OCI-LY7 (cell line): ENCODE measurements around the gene ZSCAN5B. TPM values are rescaled to one million over a fixed set of nuclear protein-coding genes. Genes with fewer than 3 reads are reported as not detected.
"Not testable (repeated sequence)": the region's sequence is repeated elsewhere in the genome, so short reads cannot be mapped to it uniquely, and the experiment has no call there.

ENCODE experiments used
- Bru-seq: library from RNA; stranded (reverse); fragments of 400-500 nt; gene quantifications from one replicate; lab custom pipeline; 2021; lab: Mats Ljungman, UMichigan
- BruChase-seq, 2 experiments: library from RNA; stranded (reverse); fragments of 400-500 nt; gene quantifications; one replicate each; lab custom pipeline; 2021; lab: Mats Ljungman, UMichigan
- BruUV-seq: library from RNA; stranded (reverse); fragments of 400-500 nt; replicated peaks from 2 replicates; lab custom pipeline; 2021; lab: Mats Ljungman, UMichigan
- CTCF ChIA-PET: fragments of 300-600 bp; sonication (Branson Sonifier 250); formaldehyde crosslinking; loops from one replicate; lab custom pipeline; 2022; ENCODE audit warnings: antibody characterized with exemption; ENCODE audit not compliant: unreplicated experiment; lab: Charles Lee
- POLR2A ChIA-PET: fragments of 300-600 bp; sonication (Branson Sonifier 250); formaldehyde crosslinking; loops from one replicate; lab custom pipeline; 2022; ENCODE audit warnings: antibody characterized with exemption; lab: Charles Lee
- DNase-seq: peaks from one replicate; pipeline ENCODE4 v3.0.0-alpha.2; 2015; ENCODE audit warnings: low spot score
- H2AFZ ChIP-seq: fragments of 200-600 bp; sonication (generic), shearing (Covaris generic); 2 replicates; pipeline ENCODE4 v1.6.1; 2014; ENCODE audit warnings: mild to moderate bottlenecking, antibody characterized with exemption, low read length, moderate library complexity
- H3K27ac ChIP-seq: fragments of 200-600 bp; sonication (generic); 2 replicates; pipeline ENCODE4 v1.5.1; 2014; ENCODE audit warnings: mixed run types, low read depth, mild to moderate bottlenecking, moderate library complexity, low read length, inconsistent platforms; ENCODE audit not compliant: poor library complexity, severe bottlenecking
- H3K36me3 ChIP-seq: fragments of 200-600 bp; sonication (generic); 2 replicates; pipeline ENCODE4 v1.6.1; 2014; ENCODE audit warnings: mild to moderate bottlenecking, antibody characterized with exemption, low read length, moderate library complexity, mixed read lengths; ENCODE audit not compliant: insufficient read depth
- H3K4me1 ChIP-seq: fragments of 200-600 bp; sonication (generic); 2 replicates; pipeline ENCODE4 v1.5.1; 2014; ENCODE audit warnings: mild to moderate bottlenecking, low read length; ENCODE audit not compliant: insufficient read depth, poor library complexity, severe bottlenecking
- H3K4me2 ChIP-seq: fragments of 200-600 bp; sonication (generic); 2 replicates; pipeline ENCODE4 v1.6.1; 2014; ENCODE audit warnings: mild to moderate bottlenecking, low read length
- H3K4me3 ChIP-seq: fragments of 200-600 bp; sonication (generic); 2 replicates; pipeline ENCODE4 v1.5.1; 2014; ENCODE audit warnings: mild to moderate bottlenecking, low read depth, low read length; ENCODE audit not compliant: poor library complexity, severe bottlenecking
- H3K79me2 ChIP-seq: fragments of 200-600 bp; sonication (generic); 2 replicates; pipeline ENCODE4 v1.6.1; 2016; ENCODE audit warnings: low read depth, mild to moderate bottlenecking, low read length, moderate library complexity, mixed read lengths; ENCODE audit not compliant: insufficient read depth
- H3K9me2 ChIP-seq: fragments of 200-600 bp; sonication (generic); 2 replicates; pipeline ENCODE4 v1.6.1; 2016; ENCODE audit warnings: mild to moderate bottlenecking, low read length, mixed read lengths; ENCODE audit not compliant: insufficient read depth
- H3K9me3 ChIP-seq: fragments of 200-600 bp; sonication (generic); 2 replicates; pipeline ENCODE4 v1.6.1; 2014; ENCODE audit warnings: mild to moderate bottlenecking, mixed run types, low read length, mixed read lengths
- H4K20me1 ChIP-seq: fragments of 200-600 bp; sonication (generic); 2 replicates; pipeline ENCODE4 v1.6.1; 2014; ENCODE audit warnings: mild to moderate bottlenecking, antibody characterized with exemption, low read length, moderate library complexity, mixed read lengths; ENCODE audit not compliant: insufficient read depth
- CTCF ChIP-seq: fragments of 200-600 bp; sonication (generic); conservative IDR thresholded peaks from 2 replicates; pipeline ENCODE4 v1.5.1; 2014; ENCODE audit warnings: mild to moderate bottlenecking, antibody characterized with exemption, low read length, moderate library complexity, mixed read lengths
- EZH2phosphoT487 ChIP-seq: fragments of 200-600 bp; sonication (generic); IDR thresholded peaks from 2 replicates; pipeline ENCODE4 v1.6.1; 2018; ENCODE audit warnings: low read depth, borderline replicate concordance, mild to moderate bottlenecking, mixed run types, antibody characterized with exemption, low read length, moderate library complexity, mixed read lengths
- intact Hi-C: fragments of 100-400 bp; cut with micrococcal nuclease; formaldehyde crosslinking; loops from one replicate; pipeline ENCODE4 v1.10.0; 2022; ENCODE audit not compliant: unreplicated experiment
- long read RNA-seq: library from polyadenylated mRNA; stranded (forward); transcript quantifications from one replicate; pipeline ENCODE4 v2.0.0, GENCODE V29; 2022
- total RNA-seq, 2 experiments: library from RNA; depleted of rRNA in 1 of 2; stranded (reverse); fragments of >200 nt in 1 of 2; shearing (Covaris generic) in 1 of 2; gene quantifications; 2 replicates each; pipeline ENCODE4 v1.2.3, GENCODE V29; 2014 to 2022

ZSCAN5B gene
- not detected in 2 replicates for total RNA-seq (2014; rRNA removed; shearing (Covaris generic))
- total RNA-seq (2022), result not detected in 2 replicates
- not detected for Bru-seq, nascent RNA
- percentile 14 among the genes with signal in this experiment for BruChase-seq, experiment 1, labeled RNA remaining after a 6-hour chase
- BruChase-seq, experiment 2, labeled RNA remaining after a 2-hour chase, result percentile 14 among the genes with signal in this experiment
- long read RNA-seq, result 0 reads

GRCh38 chr19:56197646-56198045 lies at the start of gene ZSCAN5B:
Gene ZSCAN5B, minus strand, starts transcription at chr19:56197783. Its CDS starts 4,731 bp downstream, at chr19:56193052.
- POLR2A ChIA-PET, CTCF ChIA-PET, H4K20me1 ChIP-seq, H3K4me3 ChIP-seq, H3K4me2 ChIP-seq, DNase-seq, intact Hi-C loops, H3K27ac ChIP-seq, H3K9me3 ChIP-seq, H3K36me3 ChIP-seq, H2AFZ ChIP-seq, H3K9me2 ChIP-seq, BruUV-seq, H3K4me1 ChIP-seq, H3K79me2 ChIP-seq: not testable (repeated sequence)

GRCh38 chr19:56245764-56246163 lies 48.2 kb upstream of the ZSCAN5B start:
- H3K36me3 ChIP-seq, H3K27ac ChIP-seq, H4K20me1 ChIP-seq, H2AFZ ChIP-seq, H3K4me2 ChIP-seq, DNase-seq, CTCF ChIA-PET, intact Hi-C loops, H3K79me2 ChIP-seq, H3K9me3 ChIP-seq, H3K4me1 ChIP-seq, H3K4me3 ChIP-seq, BruUV-seq, H3K9me2 ChIP-seq, POLR2A ChIA-PET: not testable (repeated sequence)
- peak; percentile 41; the same call in 1 of the 2 replicates for TF ChIP-seq CTCF

- H3K4me3 ChIP-seq, result no peak overlapping the region
These were observed 47.6 kb upstream of the ZSCAN5B start for GRCh38 chr19:56245121-56245740.

More at GRCh38 chr19:56245121-56245740, 47.6 kb upstream of the ZSCAN5B start:
- Histone ChIP-seq H3K9me3 (no peaks in the 10 kb centered on the region), H3K9me2 (no peaks in the 10 kb centered on the region), H3K79me2 (no peaks in the 10 kb centered on the region), H3K4me2 (no peak overlapping the region), H3K36me3 (no peaks in the 10 kb centered on the region), H4K20me1 (no peaks in the 10 kb centered on the region), H2AFZ (no peak overlapping the region), H3K27ac (no peak overlapping the region), H3K4me1 (no peaks in the 10 kb centered on the region)
- BruUV-seq, result no TSS peak
- CTCF ChIA-PET, result no interaction called here
- intact Hi-C loops, result no loop called here
- no peak for DNase-seq
- POLR2A ChIA-PET, result no interaction called here
- TF ChIP-seq CTCF (no peak), EZH2phosphoT487 (no peak)
